GM12892 (cell line): ENCODE data around the gene NEMF.

Experiments used
- POLR2A ChIP-seq: IDR thresholded peaks from 2 replicates; pipeline ENCODE4 v1.6.1; 2011; ENCODE audit warnings: low read depth, low read length, control low read depth
- POLR2AphosphoS5 ChIP-seq: IDR thresholded peaks from 2 replicates; pipeline ENCODE4 v1.6.1; 2011; ENCODE audit warnings: low read depth, low read length, control low read depth
- TAF1 ChIP-seq: IDR thresholded peaks from 2 replicates; pipeline ENCODE4 v1.6.1; 2011; ENCODE audit warnings: low read depth, mild to moderate bottlenecking, control low read depth, low read length, borderline replicate concordance

DNA sequence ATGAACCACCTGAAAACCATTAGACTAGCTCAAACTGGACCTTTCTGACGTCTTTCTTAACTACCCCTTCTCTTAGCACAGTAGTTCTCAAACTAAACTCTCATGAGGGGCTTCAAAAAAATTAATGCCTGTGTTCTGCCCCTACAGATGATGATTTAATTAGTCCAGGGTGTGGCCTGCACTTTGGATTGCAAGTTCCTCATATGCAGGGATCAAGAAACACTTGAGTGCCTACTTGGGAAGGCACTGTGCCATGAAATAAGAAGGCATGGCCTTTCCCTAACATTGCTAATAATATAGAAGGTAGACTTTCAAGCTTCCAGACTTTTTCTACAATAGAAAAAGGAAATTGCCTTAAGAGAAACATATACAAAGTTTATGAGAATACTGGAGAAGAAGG is 107.4 kb downstream of the NEMF start:
- TF ChIP-seq POLR2A (no peak), POLR2AphosphoS5 (no peak), TAF1 (no peak)
